Immature natural killer cell (primary cell): Measurements from ENCODE around the gene CD40. TPM values are rescaled to one million over a fixed set of nuclear protein-coding genes. Genes with fewer than 3 reads are reported as not detected.
"Not testable (repeated sequence)": the region's sequence is repeated elsewhere in the genome, so short reads cannot be mapped to it uniquely, and the experiment has no call there.

ENCODE experiments used
- DNase-seq, 3 donors: peaks; one replicate each; pipeline ENCODE4 v3.0.0; 2022; ENCODE audit warnings: mixed read lengths in 1 of 3
- H3K27ac Mint-ChIP-seq, 6 donors: one replicate each; pipeline ENCODE4 v1.8.0; 2020; ENCODE audit warnings: mixed read lengths in 6 of 6, mild to moderate bottlenecking in 5 of 6, inconsistent platforms in 4 of 6, moderate library complexity in 3 of 6
- H3K27me3 Mint-ChIP-seq, 3 donors: one replicate each; pipeline ENCODE4 v1.8.0; 2020 to 2021; ENCODE audit warnings: low read depth in 3 of 3, mild to moderate bottlenecking in 3 of 3, mixed read lengths in 3 of 3, moderate library complexity in 3 of 3, inconsistent platforms in 1 of 3
- H3K36me3 Mint-ChIP-seq, 3 donors: one replicate each; pipeline ENCODE4 v1.8.0; 2020; ENCODE audit warnings: mixed read lengths in 3 of 3, inconsistent platforms in 2 of 3, mild to moderate bottlenecking in 2 of 3
- H3K4me1 Mint-ChIP-seq, 2 donors: one replicate each; pipeline ENCODE4 v1.8.0; 2020; ENCODE audit warnings: inconsistent platforms in 2 of 2, mild to moderate bottlenecking in 2 of 2, mixed read lengths in 2 of 2, moderate library complexity in 1 of 2
- H3K4me3 Mint-ChIP-seq, 5 donors: one replicate each; pipeline ENCODE4 v1.8.0; 2020; ENCODE audit warnings: mild to moderate bottlenecking in 5 of 5, mixed read lengths in 5 of 5, inconsistent platforms in 3 of 5, moderate library complexity in 3 of 5
- H3K9me3 Mint-ChIP-seq, 6 donors: one replicate each; pipeline ENCODE4 v1.8.0; 2020; ENCODE audit warnings: mild to moderate bottlenecking in 6 of 6, mixed read lengths in 6 of 6, inconsistent platforms in 4 of 6, moderate library complexity in 3 of 6
- polyA plus RNA-seq, 3 donors: library from polyadenylated mRNA; unstranded; fragments of 300-500 nt; fragmentation: Illumina TruSeq; gene quantifications; one replicate each; pipeline ENCODE4 v1.2.3, GENCODE V29; 2021

Gene CD40
- polyA plus RNA-seq, 3 donors from 2014 or later: 4.3 to 8.3 (median 7.0) TPM

DNA sequence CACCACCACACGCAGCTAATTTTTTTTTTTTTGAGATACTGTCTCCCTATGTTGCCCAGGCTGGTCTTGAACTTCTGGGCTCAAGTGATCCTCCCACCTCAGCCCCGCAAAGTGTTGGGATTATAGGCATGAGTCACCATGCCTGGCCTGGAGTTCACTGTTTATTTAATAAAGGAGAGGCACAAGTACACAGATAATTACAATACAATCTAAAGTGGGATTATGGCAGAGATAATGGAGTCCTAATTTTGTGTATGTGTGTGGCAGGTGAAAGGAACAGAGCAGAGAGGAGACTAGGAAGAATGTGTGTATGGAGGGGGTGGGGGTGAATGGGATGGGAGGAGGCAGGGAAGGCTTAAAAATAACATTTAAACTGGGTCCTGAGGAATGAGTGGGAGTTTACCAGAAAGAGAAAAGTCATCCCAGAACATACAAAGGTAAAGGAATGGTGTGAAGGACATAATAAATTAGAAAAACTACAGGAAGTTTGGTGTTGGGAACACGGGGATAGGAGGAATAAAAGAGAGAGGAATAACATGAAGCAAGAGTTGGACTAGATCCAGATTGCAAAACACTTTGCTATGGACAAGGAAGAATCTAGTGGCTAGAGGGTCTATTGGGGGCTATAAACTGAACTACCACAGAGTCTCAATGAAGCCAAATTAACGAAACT is 32.8 kb upstream of the CD40 start:
- Mint-ChIP-seq H3K4me1 (peaks cover 70 to 93% of the 10 kb centered on the region in 2 donors), H3K4me3 (no peak overlapping the region), H3K27me3 (peaks cover 4 to 6% (median 4%) of the 10 kb centered on the region in 3 donors), H3K27ac (peak overlapping the region in 1 of 6 donors; percentile 29), H3K9me3 (no peaks in the 10 kb centered on the region), H3K36me3 (no peaks in the 10 kb centered on the region)
- DNase-seq: no peak

DNA sequence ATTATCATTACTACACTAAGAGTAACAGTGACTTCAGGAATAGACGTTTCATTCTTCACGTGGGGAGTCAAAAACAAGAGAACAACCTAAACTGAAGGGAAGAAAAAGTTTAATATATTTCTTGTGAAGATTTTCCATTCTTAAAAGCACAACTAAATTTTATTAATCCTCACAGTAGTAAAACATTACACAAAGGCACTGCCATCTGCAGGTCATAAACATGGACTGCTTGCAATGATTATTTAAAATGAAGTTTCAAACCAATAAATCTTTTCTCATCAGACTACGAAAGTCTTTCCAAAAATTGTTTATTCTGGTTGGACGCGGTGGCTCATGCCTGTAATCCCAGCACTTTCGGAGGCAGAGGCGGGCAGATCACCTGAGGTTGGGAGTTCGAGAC is 31.0 kb upstream of the CD40 start:
- Mint-ChIP-seq H3K4me3 (peak overlapping the region in 4 of 5 donors; percentile 2 to 33 (median 24)), H3K4me1 (peaks cover 66 to 81% of the 10 kb centered on the region in 2 donors), H3K27me3 (peaks cover 4 to 6% (median 6%) of the 10 kb centered on the region in 3 donors), H3K27ac (peak overlapping the region in 1 of 6 donors; percentile 45), H3K36me3 (no peaks in the 10 kb centered on the region), H3K9me3 (no peaks in the 10 kb centered on the region)
- no peak for DNase-seq

DNA sequence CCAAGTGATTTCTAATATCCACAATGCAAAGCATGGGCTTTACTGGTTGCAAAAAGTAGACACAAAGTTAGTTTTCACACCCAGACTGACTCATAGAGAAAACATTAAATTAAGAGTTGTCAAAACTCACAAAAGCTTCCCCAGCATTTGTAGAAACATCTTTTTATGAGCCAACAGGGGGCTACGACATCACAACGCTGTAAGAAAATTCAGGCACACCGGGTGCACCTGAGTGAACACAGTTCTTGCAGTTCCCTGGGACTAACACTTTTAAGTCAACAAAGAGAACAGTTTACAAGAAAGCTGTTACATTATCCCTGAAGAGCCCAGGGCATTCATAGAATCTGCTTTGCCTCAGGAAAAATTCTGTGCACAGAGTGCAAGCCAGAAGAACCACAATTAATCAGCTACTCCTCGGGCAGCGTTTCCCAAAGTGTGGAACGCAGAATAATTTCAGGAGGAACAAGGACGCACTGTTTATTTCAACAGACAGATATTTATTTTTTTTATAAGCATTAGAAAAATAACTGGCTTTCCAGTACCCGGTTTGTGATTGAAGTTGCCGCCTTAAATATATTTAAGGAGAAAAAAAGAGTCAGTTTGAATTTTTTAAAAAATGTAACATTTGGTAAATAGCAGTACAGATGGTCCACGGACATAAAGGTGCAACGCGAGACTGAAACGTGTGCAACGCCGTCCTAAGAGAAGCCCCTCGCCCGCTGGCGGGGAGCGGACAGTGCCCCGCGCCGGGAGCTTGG is 29.5 kb upstream of the CD40 start:
- H3K4me1 Mint-ChIP-seq: peaks cover 54 to 67% of the 10 kb centered on the region in 2 donors
- no peaks in the 10 kb centered on the region for H3K9me3 Mint-ChIP-seq
- DNase-seq: no peak

DNA sequence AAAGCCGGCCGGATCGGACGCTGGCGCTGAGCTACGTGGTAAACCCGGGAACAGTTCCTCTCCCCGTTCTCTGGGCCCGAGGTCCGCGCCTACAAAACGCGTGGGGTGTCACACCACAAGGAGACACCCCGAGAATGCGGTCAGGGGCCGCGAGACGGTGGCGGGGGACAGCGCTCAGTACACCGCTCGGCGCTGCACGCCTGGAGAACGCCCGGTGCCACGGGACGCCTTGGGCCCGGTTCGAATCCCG is 29.0 kb upstream of the CD40 start:
- Mint-ChIP-seq H3K27me3 (peaks cover 4 to 8% (median 6%) of the 10 kb centered on the region in 3 donors), H3K27ac (peak overlapping the region; percentile 65 to 96 (median 90)), H3K36me3 (no peaks in the 10 kb centered on the region), H3K4me1 (peaks cover 49 to 62% of the 10 kb centered on the region in 2 donors), H3K4me3 (peak overlapping the region; percentile 83 to 91 (median 88)), H3K9me3 (no peaks in the 10 kb centered on the region)
- peak; percentile 69 to 71 (median 71) for DNase-seq

More for the DNA sequence above, 29.5 kb upstream of the CD40 start:
- Mint-ChIP-seq H3K27ac (peak overlapping the region; percentile 65 to 96 (median 90)), H3K36me3 (no peaks in the 10 kb centered on the region), H3K27me3 (peaks cover 4 to 8% (median 6%) of the 10 kb centered on the region in 3 donors), H3K4me3 (peak overlapping the region; percentile 83 to 91 (median 88))

DNA sequence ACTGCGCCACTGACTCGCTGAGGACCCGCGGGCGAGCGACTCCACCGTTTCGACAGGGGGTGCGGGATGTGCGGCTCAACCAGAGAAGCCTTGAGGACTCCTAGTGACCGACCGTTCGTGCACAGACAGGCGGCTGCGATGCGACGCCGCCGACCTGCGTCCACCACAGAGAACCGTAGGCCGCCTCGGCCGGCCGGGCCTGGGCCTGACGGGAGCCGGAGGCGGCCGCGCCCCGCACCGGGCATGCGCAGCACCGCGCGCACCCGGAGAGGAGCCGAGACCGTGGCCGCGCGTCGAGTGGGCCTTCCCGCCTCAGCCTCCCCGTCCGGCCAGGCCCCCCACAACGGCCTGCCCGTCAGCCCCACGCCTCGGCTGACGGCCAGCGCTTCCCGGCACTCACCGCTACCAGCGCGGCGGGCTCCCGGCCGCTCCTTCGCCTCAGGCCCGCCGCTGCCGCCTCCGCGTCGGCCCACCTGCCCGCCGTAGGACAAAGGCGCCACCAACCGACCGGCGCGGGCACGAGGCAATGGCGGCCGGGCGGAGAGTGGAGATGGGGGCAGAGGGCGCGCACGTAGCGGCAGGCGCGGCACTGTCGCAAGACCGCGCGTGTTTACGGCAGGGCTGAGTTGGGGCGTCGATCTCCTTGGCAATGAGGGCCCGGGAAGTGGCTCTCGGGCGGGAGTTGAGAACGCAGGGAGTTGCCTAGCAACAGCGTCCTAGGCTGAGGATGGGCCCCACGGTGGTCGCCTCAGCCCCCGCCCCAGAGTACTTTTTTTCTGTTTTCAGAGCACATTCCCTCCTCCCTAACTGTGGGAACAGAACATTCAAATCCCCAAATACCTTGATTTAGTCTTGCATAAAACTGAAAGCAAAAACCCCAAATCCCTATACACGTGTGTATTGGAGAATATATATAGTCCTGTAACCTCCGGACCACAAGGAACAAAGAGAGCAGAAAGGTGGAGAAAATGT is 28.4 kb upstream of the CD40 start, which contains the start of gene NCOA5:
NCOA5 (minus strand) TSS at position 546 of the 972 bp plus-strand sequence. CDS start 10,538 bp downstream, outside the sequence.
- Mint-ChIP-seq H3K9me3 (no peaks in the 10 kb centered on the region), H3K27ac (peak within 1 kb of the TSS; percentile 88 to 96 (median 92)), H3K27me3 (peaks cover 4 to 8% (median 6%) of the 10 kb centered on the region in 3 donors), H3K36me3 (no peaks in the 10 kb centered on the region), H3K4me3 (peak within 1 kb of the TSS; percentile 88 to 95 (median 91)), H3K4me1 (peaks cover 44 to 56% of the 10 kb centered on the region in 2 donors)
- DNase-seq: peak; percentile 94 to 95 (median 94)

DNA sequence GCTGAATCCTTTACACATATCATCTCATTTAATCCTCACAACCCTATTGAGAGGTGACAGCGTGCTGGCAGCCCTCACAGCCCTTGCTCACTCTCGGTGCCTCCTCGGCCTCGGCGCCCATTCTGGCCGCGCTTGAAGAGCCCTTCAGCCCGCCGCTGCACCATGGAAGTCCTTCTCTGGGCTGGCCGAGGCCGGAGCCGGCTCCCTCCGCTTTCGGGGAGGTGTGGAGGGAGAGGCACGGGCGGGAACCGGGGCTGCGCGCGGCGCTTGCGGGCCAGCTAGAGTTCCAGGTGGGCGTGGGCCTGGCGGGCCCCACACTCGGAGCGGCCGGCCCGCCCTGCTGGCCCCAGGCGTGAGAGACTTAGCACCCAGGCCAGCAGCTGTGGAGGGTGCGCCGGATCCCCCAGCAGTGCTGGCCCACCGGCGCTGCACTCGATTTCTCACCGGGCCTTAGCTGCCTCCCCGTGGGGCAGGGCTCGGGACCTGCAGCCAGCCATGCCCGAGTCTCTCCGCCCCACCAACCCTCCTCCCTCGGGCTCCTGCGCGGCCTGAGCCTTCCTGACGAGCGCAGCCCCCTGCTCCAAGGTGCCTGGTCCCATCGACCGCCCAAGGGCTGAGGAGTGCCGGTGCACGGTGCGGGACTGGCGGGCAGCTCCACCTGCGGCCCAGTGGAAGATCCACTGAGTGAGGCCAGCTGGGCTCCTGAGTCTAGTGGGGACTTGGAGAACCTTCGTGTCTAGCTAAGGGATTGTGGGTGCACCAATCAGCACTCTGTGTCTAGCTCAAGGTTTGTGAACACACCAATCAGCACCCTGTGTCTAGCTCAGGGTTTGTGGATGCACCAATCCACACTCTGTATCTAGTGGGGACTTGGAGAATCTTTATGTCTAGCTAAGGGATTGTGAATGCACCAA is 26.2 kb upstream of the CD40 start:
- not testable (repeated sequence) for H3K36me3 Mint-ChIP-seq, H3K27ac Mint-ChIP-seq, H3K4me3 Mint-ChIP-seq, H3K27me3 Mint-ChIP-seq, H3K9me3 Mint-ChIP-seq, DNase-seq
- peaks cover 28 to 34% of the 10 kb centered on the region in 2 donors for H3K4me1 Mint-ChIP-seq

DNA sequence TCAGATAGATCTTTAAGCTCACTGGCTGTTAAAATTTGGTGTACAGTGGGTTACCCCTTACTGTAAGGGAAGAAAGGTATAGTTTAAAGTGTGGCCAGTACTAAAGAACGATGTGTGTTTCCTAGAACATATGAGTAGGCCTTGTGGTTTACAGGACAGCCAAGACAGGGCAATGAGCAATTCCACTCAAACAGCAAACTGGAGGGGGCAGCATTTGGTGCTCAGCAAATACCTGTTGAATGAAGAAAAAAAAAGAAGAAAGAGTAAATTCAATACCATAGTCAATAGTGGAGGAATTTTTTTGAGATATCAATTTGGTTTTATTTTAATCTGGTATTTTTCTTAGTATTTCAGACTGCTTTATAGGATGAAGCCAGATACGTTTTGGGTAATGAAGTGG is 24.6 kb upstream of the CD40 start:
- Mint-ChIP-seq H3K27ac (no peak overlapping the region), H3K4me1 (peaks cover 11 to 18% of the 10 kb centered on the region in 2 donors), H3K36me3 (no peaks in the 10 kb centered on the region), H3K9me3 (no peaks in the 10 kb centered on the region), H3K27me3 (peaks cover 4 to 9% (median 8%) of the 10 kb centered on the region in 3 donors), H3K4me3 (no peak overlapping the region)
- no peak for DNase-seq

DNA sequence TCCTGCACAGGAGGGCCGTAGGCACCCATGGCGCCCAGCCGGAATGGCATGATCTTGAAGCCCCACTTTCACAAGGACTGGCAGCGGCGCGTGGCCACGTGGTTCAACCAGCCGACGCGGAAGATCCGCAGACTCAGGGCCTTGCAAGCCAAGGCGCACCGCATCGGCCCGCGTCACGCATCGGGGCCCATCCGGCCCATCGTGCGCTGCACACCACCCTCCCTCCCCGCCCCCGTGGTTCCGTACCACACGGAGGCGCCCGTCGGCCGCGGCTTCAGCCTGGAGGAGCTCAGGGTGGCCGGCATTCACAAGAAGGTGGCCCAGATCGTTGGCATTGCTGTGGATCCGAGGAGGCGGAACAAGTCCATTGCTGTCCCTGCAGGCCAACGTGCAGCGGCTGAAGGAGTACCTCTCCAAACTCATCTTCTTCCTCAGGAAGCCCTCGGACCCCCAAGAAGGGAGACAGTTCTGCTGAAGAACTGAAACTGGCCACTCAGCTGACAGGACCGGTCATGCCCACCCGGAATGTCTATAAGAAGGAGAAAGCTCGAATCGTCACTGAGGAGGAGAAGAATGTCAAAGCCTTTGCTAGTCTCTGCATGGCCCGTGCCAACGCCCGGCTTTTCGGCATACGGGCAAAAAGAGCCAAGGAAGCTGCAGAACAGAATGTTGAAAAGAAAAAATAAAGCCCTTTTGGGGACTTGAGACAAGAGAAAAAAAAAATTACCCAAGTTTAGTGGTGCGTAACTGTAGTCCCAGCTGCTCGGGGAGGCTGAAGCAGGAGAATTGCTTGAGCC is 18.4 kb upstream of the CD40 start:
- no peak overlapping the region for H3K4me3 Mint-ChIP-seq
- no peaks in the 10 kb centered on the region for H3K4me1 Mint-ChIP-seq
- peaks cover 0 to 2% (median 0%) of the 10 kb centered on the region in 6 donors for H3K9me3 Mint-ChIP-seq
- no peak overlapping the region for H3K27ac Mint-ChIP-seq
- peaks cover 0 to 4% (median 0%) of the 10 kb centered on the region in 3 donors for H3K36me3 Mint-ChIP-seq
- H3K27me3 Mint-ChIP-seq: peaks cover 6 to 14% (median 10%) of the 10 kb centered on the region in 3 donors
- no peak for DNase-seq

DNA sequence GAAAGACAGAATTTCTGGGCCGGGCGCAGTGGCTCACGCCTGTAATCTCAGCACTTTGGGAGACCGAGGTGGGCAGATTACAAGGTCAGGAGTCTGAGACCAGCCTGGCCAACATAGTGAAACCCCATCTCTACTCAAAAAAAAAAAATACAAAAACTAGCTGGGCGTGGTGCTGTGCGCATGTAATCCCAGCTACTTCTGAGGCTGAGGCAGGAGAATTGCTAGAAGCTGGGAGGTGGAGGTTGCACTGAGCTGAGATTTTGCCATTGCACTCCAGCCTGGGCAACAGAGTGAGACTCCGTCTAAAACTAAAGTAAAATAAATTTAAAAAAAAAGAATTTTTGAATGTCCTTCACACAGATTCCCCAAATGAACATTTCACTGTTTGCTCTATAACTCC is 17.7 kb upstream of the CD40 start:
- H3K27me3 Mint-ChIP-seq: peaks cover 7 to 14% (median 12%) of the 10 kb centered on the region in 3 donors
- H3K36me3 Mint-ChIP-seq, H3K4me3 Mint-ChIP-seq, H3K27ac Mint-ChIP-seq, DNase-seq, H3K9me3 Mint-ChIP-seq, H3K4me1 Mint-ChIP-seq: not testable (repeated sequence)

DNA sequence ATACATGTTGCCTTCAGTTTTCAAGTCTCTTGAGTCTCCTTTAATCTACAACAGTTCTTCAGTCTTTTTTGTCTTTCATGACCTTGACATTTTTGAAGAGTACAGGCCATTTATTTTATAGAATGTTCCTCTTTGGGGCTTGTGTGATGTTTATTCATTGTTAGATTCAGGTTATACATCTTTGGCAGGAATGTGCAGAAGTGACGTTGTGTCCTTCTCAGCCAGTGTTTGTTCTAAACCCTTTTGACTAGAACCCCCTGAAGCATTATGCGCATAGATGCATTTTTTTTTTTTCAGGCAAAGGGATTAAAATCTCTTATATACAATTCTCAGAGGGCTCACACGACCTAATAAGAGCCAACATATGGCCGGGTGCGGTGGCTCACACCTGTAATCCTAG is 17.1 kb upstream of the CD40 start:
- H3K27ac Mint-ChIP-seq: no peak overlapping the region
- H3K4me1 Mint-ChIP-seq: no peaks in the 10 kb centered on the region
- no peak overlapping the region for H3K4me3 Mint-ChIP-seq
- DNase-seq: no peak
- H3K27me3 Mint-ChIP-seq: peaks cover 9 to 14% (median 12%) of the 10 kb centered on the region in 3 donors
- peaks cover 0 to 4% (median 0%) of the 10 kb centered on the region in 3 donors for H3K36me3 Mint-ChIP-seq
- H3K9me3 Mint-ChIP-seq: peaks cover 0 to 2% (median 0%) of the 10 kb centered on the region in 6 donors

DNA sequence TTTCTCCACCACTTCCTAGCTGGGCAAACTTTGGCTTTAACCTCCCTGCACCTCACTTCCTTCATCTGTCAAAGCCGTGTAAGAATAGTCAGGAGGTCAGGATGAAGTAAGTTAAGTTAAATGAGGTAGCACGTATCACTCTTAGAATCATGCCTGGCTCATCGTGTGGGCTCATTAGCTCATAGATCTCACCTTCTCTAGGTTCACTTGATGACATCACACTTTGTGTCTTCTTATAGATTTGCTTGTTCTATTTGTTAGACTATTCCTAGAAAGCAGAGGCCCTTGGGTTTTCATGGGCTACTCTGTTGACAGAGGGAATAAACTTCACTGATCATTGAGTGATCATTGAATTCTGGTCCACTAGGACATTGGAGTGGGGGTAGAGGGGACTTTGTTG is 16.2 kb upstream of the CD40 start:
- no peak for DNase-seq
- peaks cover 0 to 4% (median 0%) of the 10 kb centered on the region in 3 donors for H3K36me3 Mint-ChIP-seq
- peaks cover 9 to 17% (median 14%) of the 10 kb centered on the region in 3 donors for H3K27me3 Mint-ChIP-seq
- H3K27ac Mint-ChIP-seq: no peak overlapping the region
- no peak overlapping the region for H3K4me3 Mint-ChIP-seq
- H3K9me3 Mint-ChIP-seq: peaks cover 0 to 2% (median 0%) of the 10 kb centered on the region in 6 donors
- no peaks in the 10 kb centered on the region for H3K4me1 Mint-ChIP-seq

DNA sequence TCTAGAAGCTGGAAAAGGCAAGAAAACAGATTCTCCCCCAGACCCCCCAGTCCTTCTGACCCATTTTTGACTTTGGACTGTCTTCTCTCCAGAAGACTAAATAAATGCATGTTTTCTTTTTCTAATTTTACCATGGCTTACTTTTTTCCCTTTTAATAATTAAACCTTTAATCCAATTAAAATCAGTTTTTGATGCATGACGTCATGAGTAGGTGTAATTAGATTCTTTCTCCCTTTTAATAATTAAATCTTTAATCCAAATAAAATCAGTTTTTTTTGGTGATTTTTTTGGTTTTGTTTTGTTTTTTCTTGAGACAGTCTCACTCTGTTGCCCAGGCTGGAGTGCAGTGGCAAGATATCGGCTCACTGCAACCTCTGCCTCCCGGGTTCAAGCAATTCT is 15.2 kb upstream of the CD40 start:
- Mint-ChIP-seq H3K4me1 (no peaks in the 10 kb centered on the region), H3K9me3 (peaks cover 0 to 2% (median 0%) of the 10 kb centered on the region in 6 donors), H3K4me3 (no peak overlapping the region), H3K36me3 (peaks cover 0 to 4% (median 0%) of the 10 kb centered on the region in 3 donors), H3K27ac (no peak overlapping the region), H3K27me3 (peaks cover 9 to 20% (median 14%) of the 10 kb centered on the region in 3 donors)
- no peak for DNase-seq
